Measurements from ENCODE around the gene NCAPH2.
A peak's percentile ranks its signal among the peaks of the same experiment; 100 is the strongest.

Gene NCAPH2

DNA sequence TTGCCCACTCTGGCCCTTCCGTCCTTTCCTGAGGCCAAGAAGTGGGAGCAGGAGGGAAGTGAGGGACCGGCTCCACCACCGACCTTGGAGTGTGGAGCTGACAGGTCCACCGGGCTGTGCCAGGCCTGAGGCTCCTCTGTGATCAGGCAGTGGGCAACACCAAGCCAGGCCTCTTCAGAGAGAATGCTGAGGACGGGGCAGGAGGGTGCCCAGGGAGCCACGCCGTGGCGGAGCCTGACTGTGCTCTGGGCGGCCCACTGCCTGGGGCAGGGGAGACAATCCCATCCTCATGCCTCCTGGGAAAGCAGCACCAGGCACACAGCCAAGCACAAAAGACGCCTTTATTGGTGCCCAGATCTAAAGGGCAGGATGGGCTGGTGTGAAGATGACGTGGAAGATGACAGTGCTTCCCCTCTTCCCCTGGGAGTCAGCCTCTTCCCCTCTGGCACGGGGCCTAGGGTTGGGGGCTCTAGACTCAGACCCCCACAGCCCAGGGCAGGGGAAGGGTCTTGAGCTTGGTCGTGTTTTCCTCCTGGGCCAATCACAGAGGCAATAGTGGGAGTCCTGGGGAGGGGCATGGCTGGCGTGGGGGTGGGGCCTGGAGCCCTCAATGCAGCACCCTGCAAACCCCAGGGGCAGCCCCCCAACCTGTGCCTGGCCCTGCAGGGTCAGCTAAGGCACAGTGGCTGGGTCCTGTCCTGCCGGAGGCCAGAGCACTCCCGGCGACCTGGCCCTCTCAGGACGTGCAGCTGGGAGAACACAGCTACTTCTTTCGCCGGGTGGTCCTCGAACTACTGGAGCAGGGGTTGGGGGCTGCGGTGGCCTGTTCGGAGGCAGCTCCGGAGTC lies 5.2 kb upstream of the NCAPH2 start:
- TF ChIP-seq, protein P1, sequence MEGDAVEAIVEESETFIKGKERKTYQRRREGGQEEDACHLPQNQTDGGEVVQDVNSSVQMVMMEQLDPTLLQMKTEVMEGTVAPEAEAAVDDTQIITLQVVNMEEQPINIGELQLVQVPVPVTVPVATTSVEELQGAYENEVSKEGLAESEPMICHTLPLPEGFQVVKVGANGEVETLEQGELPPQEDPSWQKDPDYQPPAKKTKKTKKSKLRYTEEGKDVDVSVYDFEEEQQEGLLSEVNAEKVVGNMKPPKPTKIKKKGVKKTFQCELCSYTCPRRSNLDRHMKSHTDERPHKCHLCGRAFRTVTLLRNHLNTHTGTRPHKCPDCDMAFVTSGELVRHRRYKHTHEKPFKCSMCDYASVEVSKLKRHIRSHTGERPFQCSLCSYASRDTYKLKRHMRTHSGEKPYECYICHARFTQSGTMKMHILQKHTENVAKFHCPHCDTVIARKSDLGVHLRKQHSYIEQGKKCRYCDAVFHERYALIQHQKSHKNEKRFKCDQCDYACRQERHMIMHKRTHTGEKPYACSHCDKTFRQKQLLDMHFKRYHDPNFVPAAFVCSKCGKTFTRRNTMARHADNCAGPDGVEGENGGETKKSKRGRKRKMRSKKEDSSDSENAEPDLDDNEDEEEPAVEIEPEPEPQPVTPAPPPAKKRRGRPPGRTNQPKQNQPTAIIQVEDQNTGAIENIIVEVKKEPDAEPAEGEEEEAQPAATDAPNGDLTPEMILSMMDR (IDR thresholded peaks at IDR 0.05; ENCODE audit: insufficient read depth, low read depth, low read length, missing control alignments): no peak

DNA sequence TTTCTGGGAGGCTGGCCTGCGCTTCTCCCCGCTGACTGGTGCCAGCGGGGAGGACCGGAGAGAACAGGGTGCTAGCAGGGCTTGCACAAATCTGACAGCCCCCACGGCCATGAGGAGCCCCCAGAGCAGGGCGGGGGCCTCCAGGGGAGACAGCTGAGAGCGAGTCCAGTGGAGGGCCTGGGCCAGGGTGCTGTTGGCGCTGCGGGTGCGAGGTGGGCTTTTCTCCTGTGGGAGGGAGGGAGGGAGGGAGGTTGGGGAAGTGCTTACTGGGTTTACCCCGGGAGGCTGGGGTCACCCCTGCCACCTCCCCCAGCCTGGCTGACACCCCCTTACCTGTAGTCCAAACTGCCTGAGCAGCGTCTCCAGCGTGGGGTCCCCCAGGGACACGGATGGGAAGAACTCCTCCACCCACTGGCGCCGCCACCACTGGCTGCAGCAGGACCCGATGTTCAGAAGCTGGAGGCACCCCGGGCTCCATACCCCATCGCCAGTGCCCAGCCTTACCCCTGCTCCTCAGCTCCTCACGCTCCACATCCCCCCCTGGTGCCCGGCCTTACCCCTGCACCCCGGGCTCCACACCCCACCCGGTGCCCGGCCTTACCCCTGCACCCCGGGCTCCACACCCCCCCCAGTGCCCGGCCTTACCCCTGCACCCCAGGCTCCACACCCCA lies 4.4 kb upstream of the NCAPH2 start:
- no peak for DNase-seq (ENCODE audit: low read depth)
- TF ChIP-seq, protein P1 (IDR thresholded peaks at IDR 0.05; ENCODE audit: insufficient read depth, low read depth, low read length, missing control alignments): peak; percentile 4
- H3K4me3 ChIP-seq (ENCODE audit: low read length): no peak overlapping the region

More for the DNA sequence above, 5.2 kb upstream of the NCAPH2 start:
- no peak for DNase-seq (ENCODE audit: low read depth)
- H3K4me3 ChIP-seq (ENCODE audit: low read length): no peak overlapping the region

DNA sequence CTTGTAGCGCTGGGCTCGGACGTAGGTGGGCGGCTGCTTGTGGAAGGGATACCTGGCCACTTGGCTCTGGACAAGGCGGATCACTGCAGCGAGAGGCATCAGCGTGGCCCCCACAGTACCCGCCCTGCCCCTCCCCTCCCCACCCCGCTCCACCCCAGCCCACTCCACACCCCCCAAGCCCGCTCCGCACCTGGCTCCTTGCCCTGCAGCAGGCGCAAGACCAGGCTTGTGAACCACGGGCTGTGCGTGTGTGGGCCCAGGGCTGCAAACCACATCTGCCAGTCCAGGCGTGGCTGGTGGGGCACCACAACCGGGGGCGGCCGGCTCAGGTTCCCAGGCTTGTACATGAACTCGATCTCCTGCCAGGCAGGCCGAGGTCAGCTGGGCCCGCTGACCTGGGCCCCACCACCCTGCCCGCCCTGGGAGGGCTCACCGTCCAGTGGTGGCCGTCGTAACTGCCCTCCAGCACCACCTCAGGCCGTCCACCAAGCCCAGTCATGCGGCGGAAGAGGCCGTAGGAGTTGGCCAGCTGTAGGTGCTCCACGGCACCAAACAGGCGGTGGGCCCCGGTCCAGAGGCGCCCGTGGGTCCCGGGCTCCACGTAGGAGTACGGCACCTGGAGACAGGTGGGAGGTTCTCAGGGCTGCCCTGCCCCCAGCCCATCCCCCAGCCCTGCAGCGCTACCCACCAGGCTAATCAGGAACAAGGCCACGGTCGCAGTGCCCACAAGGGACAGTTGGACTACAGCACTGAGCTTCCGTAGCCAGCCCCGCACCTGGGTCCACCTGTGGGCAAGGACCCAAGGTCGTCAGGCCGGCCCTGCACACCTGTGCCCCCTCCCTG lies 3.4 kb upstream of the NCAPH2 start:
- TF ChIP-seq, protein P1 (IDR thresholded peaks at IDR 0.05; ENCODE audit: insufficient read depth, low read depth, low read length, missing control alignments): no peak
- DNase-seq (ENCODE audit: low read depth): peak; percentile 80
- no peak overlapping the region for H3K4me3 ChIP-seq (ENCODE audit: low read length)

DNA sequence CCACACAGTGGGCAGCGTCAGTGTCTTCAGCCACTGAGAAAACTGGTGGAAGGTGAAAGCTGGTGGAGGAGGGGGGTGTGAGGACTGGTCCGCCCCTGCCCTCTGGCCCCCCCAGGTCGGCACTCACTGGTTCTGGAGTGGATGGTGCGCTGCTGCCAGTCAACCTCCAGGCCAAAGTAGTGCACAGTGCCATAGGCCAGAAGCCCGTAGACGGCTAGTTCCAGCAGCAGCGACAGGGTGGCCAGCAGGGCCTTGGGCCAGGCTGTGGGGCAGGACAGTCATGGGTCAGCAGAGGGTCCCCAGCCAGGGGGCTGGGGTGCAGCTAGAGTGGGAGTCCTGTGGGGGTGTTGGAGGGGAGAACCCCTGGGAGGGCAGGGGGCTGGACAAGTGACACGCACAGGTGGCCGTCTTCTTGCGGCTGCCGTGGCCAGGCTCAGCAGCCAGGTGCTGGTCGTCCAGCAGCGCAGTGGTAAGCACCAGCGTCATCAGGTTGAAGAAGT lies 2.7 kb upstream of the NCAPH2 start:
- H3K4me3 ChIP-seq (ENCODE audit: low read length): no peak overlapping the region
- TF ChIP-seq, protein P1 (IDR thresholded peaks at IDR 0.05; ENCODE audit: insufficient read depth, low read depth, low read length, missing control alignments): no peak

DNA sequence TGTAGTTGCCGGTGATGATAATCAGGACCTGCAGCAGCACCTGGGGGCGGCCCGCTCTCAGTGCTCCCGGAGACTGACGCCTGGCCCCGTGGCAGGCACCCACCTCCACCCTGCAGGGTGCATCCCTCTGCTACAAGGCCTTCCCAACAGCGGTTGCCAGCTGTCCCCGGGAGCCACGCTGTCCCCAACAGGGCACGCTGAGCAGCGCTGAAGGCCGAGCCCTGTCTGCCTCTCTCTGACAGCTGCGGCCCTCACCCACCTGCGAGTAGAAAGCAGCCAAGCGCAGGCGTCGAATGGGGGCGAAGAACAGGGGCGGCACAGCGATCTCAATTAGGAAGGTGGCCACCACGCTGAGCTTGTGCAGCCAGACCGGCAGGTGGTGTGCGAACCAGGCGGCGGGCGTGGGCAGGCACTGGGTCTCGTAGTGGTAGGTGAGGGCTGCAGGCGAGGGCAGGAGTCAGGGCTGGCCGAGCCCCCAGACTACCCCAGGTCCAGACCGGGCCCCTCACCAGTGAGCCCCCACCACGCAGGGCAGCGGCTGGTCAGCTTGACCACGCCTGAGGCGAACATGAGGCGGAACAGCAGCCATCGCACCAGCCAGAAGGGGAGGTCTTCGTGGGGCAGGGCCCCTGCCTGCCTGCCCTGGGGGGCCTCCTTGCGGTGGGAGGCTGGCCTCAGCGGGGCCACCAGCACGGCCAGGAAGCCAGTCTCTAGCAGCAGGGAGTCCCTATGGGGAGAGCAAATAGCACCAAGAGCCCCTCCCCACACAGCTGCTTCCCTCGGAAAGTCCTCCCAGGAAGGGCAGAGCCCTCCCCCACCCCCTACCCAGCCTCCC lies 2.0 kb upstream of the NCAPH2 start:
- TF ChIP-seq, protein P1 (IDR thresholded peaks at IDR 0.05; ENCODE audit: insufficient read depth, low read depth, low read length, missing control alignments): no peak
- no peak for DNase-seq (ENCODE audit: low read depth)
- peak overlapping the region; percentile 90 for H3K4me3 ChIP-seq (ENCODE audit: low read length)

More for the DNA sequence above, 2.7 kb upstream of the NCAPH2 start:
- no peak for DNase-seq (ENCODE audit: low read depth)
